Activated naive CD4-positive, alpha-beta T cell treated with anti-CD3 and anti-CD28 coated beads for 36 hours (primary cell): ENCODE measurements around the gene LAMTOR5. TPM values are rescaled to one million over a fixed set of nuclear protein-coding genes. Genes with fewer than 3 reads are reported as not detected.

Source experiments
- total RNA-seq, 2 experiments: library from RNA; stranded (reverse); gene quantifications; one replicate each; pipeline ENCODE4 v1.2.3, GENCODE V29; 2021

LAMTOR5 gene
- total RNA-seq, 2 experiments from 2014 or later = 138 to 144 TPM

Other genes starting within 250 kb of the LAMTOR5 start
- 1 to 10 TPM; 9.7 TPM for gene KCNC4, start 197.4 kb downstream of the LAMTOR5 start, total RNA-seq
- 10 to 100 TPM; 91.0 to 91.5 TPM for gene RBM15, start 68.3 kb downstream of the LAMTOR5 start, total RNA-seq
- gene SLC16A4, start 16.7 kb downstream of the LAMTOR5 start, total RNA-seq = under 1 TPM; 0.14 to 0.37 TPM
- not detected for gene PROK1, start 43.5 kb upstream of the LAMTOR5 start, total RNA-seq
- not detected for gene KCNA10, start 111.5 kb upstream of the LAMTOR5 start, total RNA-seq
- gene KCNA2, start 198.7 kb upstream of the LAMTOR5 start, total RNA-seq = under 1 TPM; 0.19 to 0.64 TPM